GM21515 (cell line): Measurements from ENCODE around the gene EIF4G3.
"Not testable (repeated sequence)": the region's sequence is repeated elsewhere in the genome, so short reads cannot be mapped to it uniquely, and the experiment has no call there.

Experiments
- ATAC-seq: cut with Tn5 transposase; IDR thresholded peaks from one replicate; pipeline ENCODE4 v1.9.1; 2021; ENCODE audit not compliant: unreplicated experiment

The EIF4G3 gene

GRCh38 chr1:20846461-20847374, 330.0 kb downstream of the EIF4G3 start:
- ATAC-seq = no peak

GRCh38 chr1:20840731-20841130, 336.0 kb downstream of the EIF4G3 start:
- no peak for ATAC-seq

GRCh38 chr1:20837554-20838192, 339.0 kb downstream of the EIF4G3 start:
- ATAC-seq = no peak

GRCh38 chr1:20836230-20836629, 340.5 kb downstream of the EIF4G3 start:
- no peak for ATAC-seq

- no peak for ATAC-seq
These were observed 341.9 kb downstream of the EIF4G3 start for GRCh38 chr1:20834780-20835179.

GRCh38 chr1:20834192-20834591, 342.5 kb downstream of the EIF4G3 start:
- no peak for ATAC-seq

GRCh38 chr1:20830378-20830777, 346.3 kb downstream of the EIF4G3 start:
- ATAC-seq = no peak

- ATAC-seq = no peak
These were observed 346.8 kb downstream of the EIF4G3 start for GRCh38 chr1:20829946-20830345.

- ATAC-seq = no peak
These were observed 347.2 kb downstream of the EIF4G3 start for GRCh38 chr1:20829531-20829930.

- ATAC-seq = no peak
These were observed 352.9 kb downstream of the EIF4G3 start for GRCh38 chr1:20823845-20824244.

GRCh38 chr1:20821466-20821865, 355.2 kb downstream of the EIF4G3 start:
- no peak for ATAC-seq

GRCh38 chr1:20819818-20820217, 356.9 kb downstream of the EIF4G3 start:
- ATAC-seq = no peak

- ATAC-seq = no peak
These were observed 362.2 kb downstream of the EIF4G3 start for GRCh38 chr1:20814534-20814871.

- no peak for ATAC-seq
These were observed 364.8 kb downstream of the EIF4G3 start for GRCh38 chr1:20811916-20812315.

- ATAC-seq = no peak
These were observed 383.5 kb downstream of the EIF4G3 start for GRCh38 chr1:20793236-20793635.

- ATAC-seq = no peak
These were observed 384.5 kb downstream of the EIF4G3 start for GRCh38 chr1:20792196-20792595.

GRCh38 chr1:20790785-20791184, 385.9 kb downstream of the EIF4G3 start:
- ATAC-seq = no peak

GRCh38 chr1:20789598-20789997, 387.1 kb downstream of the EIF4G3 start:
- ATAC-seq = not testable (repeated sequence)

GRCh38 chr1:20787840-20788795, 388.6 kb downstream of the EIF4G3 start:
- no peak for ATAC-seq

GRCh38 chr1:20787029-20787839, 389.5 kb downstream of the EIF4G3 start, which contains the start of gene HP1BP3:
TSS of gene HP1BP3 (minus strand) at chr1:20787307. CDS start at chr1:20780440, 6,867 bp downstream.
- peak; percentile 54 for ATAC-seq
